HCT116 (cell line): ENCODE measurements around the gene SMAD9. TPM values are rescaled to one million over a fixed set of nuclear protein-coding genes. Genes with fewer than 3 reads are reported as not detected.

Experiments used
- ATAC-seq: fragments of 200-7000 bp; cut with Tn5 transposase; 2 replicates; pipeline ENCODE4 v1.9.1; 2020; ENCODE audit warnings: mild to moderate bottlenecking, moderate library complexity
- BruUV-seq: library from RNA; stranded (reverse); fragments of 400-500 nt; replicated peaks from 2 replicates; lab custom pipeline; 2021; lab: Mats Ljungman, UMichigan
- CTCF ChIA-PET: fragments of 300-600 bp; sonication (Branson Sonifier 250); formaldehyde crosslinking; loops from one replicate; lab custom pipeline; 2021; ENCODE audit warnings: antibody characterized with exemption; lab: Charles Lee
- POLR2A ChIA-PET: fragments of 300-600, 350-600 bp; sonication (Branson Sonifier 250); formaldehyde crosslinking; loops from one replicate; lab custom pipeline; 2021; ENCODE audit warnings: antibody characterized with exemption; lab: Charles Lee
- RAD21 ChIA-PET, 2 experiments: fragments of 300-600 bp; sonication (Branson Sonifier 250); formaldehyde crosslinking; loops; one replicate each; lab custom pipeline; 2023; ENCODE audit warnings: low total read pairs in 2 of 2; ENCODE audit not compliant: uncharacterized antibody in 2 of 2, unreplicated experiment in 2 of 2, low non-redundant PET in 1 of 2; lab: Charles Lee
- DNase-seq: peaks from one replicate; pipeline ENCODE4 v3.0.0-alpha.2; 2010; ENCODE audit warnings: low read depth, low spot score
- H2AFZ ChIP-seq: fragments of 200-600 bp; shearing (Covaris generic), sonication (generic); 2 replicates; pipeline ENCODE4 v1.6.1; 2017; ENCODE audit warnings: low read depth, mixed run types, mixed read lengths, antibody characterized with exemption, low read length; ENCODE audit not compliant: poor library complexity, severe bottlenecking
- H3K27ac ChIP-seq: 2 replicates; pipeline ENCODE4 v1.5.1; 2012; ENCODE audit warnings: low read depth, low read length
- H3K27me3 ChIP-seq: fragments of 200-600 bp; sonication (generic); 2 replicates; pipeline ENCODE4 v1.6.1; 2016; ENCODE audit warnings: mixed run types, low read length, mixed read lengths; ENCODE audit not compliant: insufficient read depth
- H3K36me3 ChIP-seq, 2 experiments: fragments of 200-500 bp in 1 of 2; fragments of 200-600 bp in 1 of 2; sonication (Bioruptor generic) in 1 of 2; sonication (generic) in 1 of 2; 2 replicates each; pipeline versions ENCODE4 v1.5.1 to v1.6.1; 2014 to 2016; ENCODE audit warnings: low read length in 2 of 2, inconsistent platforms in 1 of 2, mixed read lengths in 1 of 2, mixed run types in 1 of 2; ENCODE audit not compliant: insufficient read depth in 2 of 2, control insufficient read depth in 1 of 2
- H3K4me1 ChIP-seq, 2 experiments: fragments of 200-600 bp in 1 of 2; sonication (generic) in 1 of 2; 2 replicates each; pipeline versions ENCODE4 v1.5.1 to v1.6.1; 2012 to 2017; ENCODE audit warnings: low read length in 2 of 2, inconsistent platforms in 1 of 2, mild to moderate bottlenecking in 1 of 2, mixed read lengths in 1 of 2, mixed run types in 1 of 2, moderate library complexity in 1 of 2; ENCODE audit not compliant: insufficient read depth in 2 of 2, control insufficient read depth in 1 of 2
- H3K4me2 ChIP-seq: fragments of 200-600 bp; sonication (generic); 2 replicates; pipeline ENCODE4 v1.6.1; 2017; ENCODE audit warnings: mixed run types, low read length, mixed read lengths
- H3K4me3 ChIP-seq, 2 experiments: fragments of 200-600 bp in 1 of 2; sonication (generic) in 1 of 2; replicated peaks in 1 of 2; 2 replicates each; pipeline ENCODE4 v1.5.1; 2011 to 2016; ENCODE audit warnings: low read length in 2 of 2, control low read depth in 1 of 2, low read depth in 1 of 2, mild to moderate bottlenecking in 1 of 2, mixed read lengths in 1 of 2, mixed run types in 1 of 2
- H3K79me2 ChIP-seq: fragments of 200-600 bp; sonication (generic); 2 replicates; pipeline ENCODE4 v1.6.1; 2017; ENCODE audit warnings: mild to moderate bottlenecking, mixed run types, low read length, moderate library complexity, mixed read lengths; ENCODE audit not compliant: insufficient read depth
- H3K9ac ChIP-seq: fragments of 200-600 bp; sonication (generic); 2 replicates; pipeline ENCODE4 v1.6.1; 2016; ENCODE audit warnings: low read length, mixed read lengths
- H3K9me2 ChIP-seq: fragments of 200-600 bp; sonication (generic), shearing (Covaris generic); 2 replicates; pipeline ENCODE4 v1.6.1; 2017; ENCODE audit warnings: mixed run types, mild to moderate bottlenecking, moderate library complexity; ENCODE audit not compliant: insufficient read depth
- H3K9me3 ChIP-seq, 2 experiments: fragments of 200-500 bp in 1 of 2; fragments of 200-600 bp in 1 of 2; sonication (Bioruptor generic) in 1 of 2; sonication (generic) in 1 of 2; 2 replicates each; pipeline ENCODE4 v1.6.1; 2014 to 2017; ENCODE audit warnings: low read length in 2 of 2, mixed read lengths in 2 of 2, inconsistent platforms in 1 of 2, low read depth in 1 of 2, mild to moderate bottlenecking in 1 of 2, mixed run types in 1 of 2, moderate library complexity in 1 of 2; ENCODE audit not compliant: control insufficient read depth in 1 of 2, insufficient read depth in 1 of 2
- H4K20me1 ChIP-seq: fragments of 200-600 bp; sonication (generic), shearing (Covaris generic); 2 replicates; pipeline ENCODE4 v1.6.1; 2017; ENCODE audit warnings: mixed run types, mild to moderate bottlenecking, moderate library complexity; ENCODE audit not compliant: insufficient read depth
- CBX3 ChIP-seq: IDR thresholded peaks from 2 replicates; pipeline ENCODE4 v1.6.1; 2012; ENCODE audit warnings: low read depth
- CEBPB ChIP-seq: IDR thresholded peaks from 2 replicates; pipeline ENCODE4 v1.6.1; 2012; ENCODE audit warnings: low read depth
- EGR1 ChIP-seq: IDR thresholded peaks from 2 replicates; pipeline ENCODE4 v1.6.1; 2012; ENCODE audit warnings: low read depth
- ELF1 ChIP-seq: IDR thresholded peaks from 2 replicates; pipeline ENCODE4 v1.6.1; 2012; ENCODE audit warnings: low read depth, borderline replicate concordance
- EZH2 ChIP-seq: fragments of 200-600 bp; sonication (generic); IDR thresholded peaks from 2 replicates; pipeline ENCODE4 v1.6.1; 2017; ENCODE audit warnings: antibody characterized with exemption, mixed run types
- FOSL1 ChIP-seq: IDR thresholded peaks from 2 replicates; pipeline ENCODE4 v1.6.1; 2012; ENCODE audit warnings: low read depth
- MAX ChIP-seq: IDR thresholded peaks from 2 replicates; pipeline ENCODE4 v1.6.1; 2012
- POLR2AphosphoS5 ChIP-seq: IDR thresholded peaks from 2 replicates; pipeline ENCODE4 v1.6.1; 2011; ENCODE audit warnings: mild to moderate bottlenecking, low read depth, low read length, moderate library complexity
- RAD21 ChIP-seq: IDR thresholded peaks from 2 replicates; pipeline ENCODE4 v1.6.1; 2012; ENCODE audit warnings: low read depth, mild to moderate bottlenecking
- SIN3A ChIP-seq: IDR thresholded peaks from 2 replicates; pipeline ENCODE4 v1.6.1; 2012; ENCODE audit warnings: low read depth
- SP1 ChIP-seq: IDR thresholded peaks from 2 replicates; pipeline ENCODE4 v1.6.1; 2012; ENCODE audit warnings: low read depth
- SRF ChIP-seq: IDR thresholded peaks from 2 replicates; pipeline ENCODE4 v1.6.1; 2012; ENCODE audit warnings: low read depth
- TCF7L2 ChIP-seq: IDR thresholded peaks from 2 replicates; pipeline ENCODE4 v1.7.0; 2011; ENCODE audit warnings: borderline replicate concordance, inconsistent platforms; ENCODE audit not compliant: insufficient read depth, insufficient read length; ENCODE audit errors: extremely low read depth
- ZBTB33 ChIP-seq: IDR thresholded peaks from 2 replicates; pipeline ENCODE4 v1.6.1; 2011; ENCODE audit warnings: mild to moderate bottlenecking, low read length, moderate library complexity; ENCODE audit not compliant: insufficient replicate concordance; ENCODE audit errors: extremely low read depth
- ZFX ChIP-seq: fragments of 450-650 bp; IDR thresholded peaks from 2 replicates; pipeline ENCODE4 v1.6.1; 2017
- ZNF274 ChIP-seq: fragments of 200-500 bp; sonication (Bioruptor generic); IDR thresholded peaks from 2 replicates; pipeline ENCODE4 v1.6.1; 2014; ENCODE audit warnings: mild to moderate bottlenecking, low read depth, low read length, inconsistent platforms
- intact Hi-C: fragments of 100-400 bp; cut with micrococcal nuclease; formaldehyde crosslinking; loops from 2 replicates; pipeline ENCODE4 v1.10.0; 2022
- total RNA-seq: library from RNA; stranded (reverse); gene quantifications from one replicate; pipeline ENCODE4 v1.2.1, GENCODE V29; 2021; ENCODE audit not compliant: unreplicated experiment
- TF ChIP-seq, protein P1 (sequence below), 3 experiments: fragments of 200-600 bp in 1 of 3; sonication (generic) in 1 of 3; IDR thresholded peaks in 2 of 3; conservative IDR thresholded peaks in 1 of 3; 2 replicates each; pipeline ENCODE4 v1.5.1; 2012 to 2017; ENCODE audit warnings: low read depth in 2 of 3, low read length in 2 of 3, antibody characterized with exemption in 1 of 3, borderline replicate concordance in 1 of 3, control low read depth in 1 of 3, mild to moderate bottlenecking in 1 of 3, mixed read lengths in 1 of 3, mixed run types in 1 of 3, moderate library complexity in 1 of 3; ENCODE audit not compliant: insufficient read depth in 1 of 3
- TF ChIP-seq, protein P2 (sequence below): IDR thresholded peaks from 2 replicates; pipeline ENCODE4 v1.6.1; 2012
- TF ChIP-seq, protein P3 (sequence below): IDR thresholded peaks from 2 replicates; pipeline ENCODE4 v1.6.1; 2012; ENCODE audit warnings: low read depth

The SMAD9 gene
- total RNA-seq, 1 experiment from 2014 or later = 4.3 TPM

DNA sequence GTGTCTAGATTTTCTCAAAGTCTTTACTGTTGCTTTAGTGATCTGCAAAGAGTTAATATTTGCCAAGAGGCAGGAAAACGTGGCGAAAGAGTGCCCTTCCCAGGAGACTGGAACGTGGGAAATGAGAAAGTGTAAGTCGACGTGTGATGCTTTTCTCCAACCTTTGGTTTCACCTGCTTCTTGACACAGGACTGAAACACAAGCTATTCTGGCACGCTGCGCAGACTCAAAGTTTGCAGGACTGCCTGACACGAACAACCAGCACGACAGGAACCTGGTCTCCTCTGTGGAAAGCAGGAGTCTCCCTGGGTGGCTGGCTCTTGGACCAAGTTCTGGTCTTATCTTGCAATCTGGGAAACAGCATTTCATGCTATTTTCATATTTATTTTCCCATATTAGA, 72.4 kb downstream of the SMAD9 start:
- DNase-seq (no peak), ATAC-seq (no peak)
- Histone ChIP-seq H3K27me3 (no peaks in the 10 kb centered on the region), H4K20me1 (no peaks in the 10 kb centered on the region; the same call in 1 of the 2 replicates), H2AFZ (no peak overlapping the region), H3K9ac (no peak overlapping the region), H3K9me2 (no peaks in the 10 kb centered on the region), H3K9me3 (no peaks in the 10 kb centered on the region), H3K27ac (no peak overlapping the region), H3K79me2 (no peaks in the 10 kb centered on the region), H3K4me3 (no peak overlapping the region), H3K36me3 (no peaks in the 10 kb centered on the region), H3K4me2 (no peak overlapping the region), H3K4me1 (no peaks in the 10 kb centered on the region)
- no peak for TF ChIP-seq ELF1
- no peak for TF ChIP-seq ZFX
- no peak for TF ChIP-seq SP1
- no peak for TF ChIP-seq MAX
- TF ChIP-seq CBX3 = no peak
- TF ChIP-seq, protein P1, sequence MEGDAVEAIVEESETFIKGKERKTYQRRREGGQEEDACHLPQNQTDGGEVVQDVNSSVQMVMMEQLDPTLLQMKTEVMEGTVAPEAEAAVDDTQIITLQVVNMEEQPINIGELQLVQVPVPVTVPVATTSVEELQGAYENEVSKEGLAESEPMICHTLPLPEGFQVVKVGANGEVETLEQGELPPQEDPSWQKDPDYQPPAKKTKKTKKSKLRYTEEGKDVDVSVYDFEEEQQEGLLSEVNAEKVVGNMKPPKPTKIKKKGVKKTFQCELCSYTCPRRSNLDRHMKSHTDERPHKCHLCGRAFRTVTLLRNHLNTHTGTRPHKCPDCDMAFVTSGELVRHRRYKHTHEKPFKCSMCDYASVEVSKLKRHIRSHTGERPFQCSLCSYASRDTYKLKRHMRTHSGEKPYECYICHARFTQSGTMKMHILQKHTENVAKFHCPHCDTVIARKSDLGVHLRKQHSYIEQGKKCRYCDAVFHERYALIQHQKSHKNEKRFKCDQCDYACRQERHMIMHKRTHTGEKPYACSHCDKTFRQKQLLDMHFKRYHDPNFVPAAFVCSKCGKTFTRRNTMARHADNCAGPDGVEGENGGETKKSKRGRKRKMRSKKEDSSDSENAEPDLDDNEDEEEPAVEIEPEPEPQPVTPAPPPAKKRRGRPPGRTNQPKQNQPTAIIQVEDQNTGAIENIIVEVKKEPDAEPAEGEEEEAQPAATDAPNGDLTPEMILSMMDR (IDR thresholded peaks at IDR 0.05 in 2 of 3, conservative IDR thresholded peaks at IDR 0.05 in 1 of 3; ENCODE audit: borderline replicate concordance in 1 of 3, insufficient read depth in 1 of 3, low read depth in 2 of 3, low read length in 2 of 3) = no peak
- no peak for TF ChIP-seq RAD21
- no peak for TF ChIP-seq EGR1
- no peak for TF ChIP-seq EZH2
- TF ChIP-seq SRF = no peak
- no peak for TF ChIP-seq POLR2AphosphoS5
- no peak for TF ChIP-seq ZBTB33
- no peak for TF ChIP-seq CEBPB
- TF ChIP-seq, protein P2, sequence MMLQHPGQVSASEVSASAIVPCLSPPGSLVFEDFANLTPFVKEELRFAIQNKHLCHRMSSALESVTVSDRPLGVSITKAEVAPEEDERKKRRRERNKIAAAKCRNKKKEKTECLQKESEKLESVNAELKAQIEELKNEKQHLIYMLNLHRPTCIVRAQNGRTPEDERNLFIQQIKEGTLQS = no peak
- TF ChIP-seq, protein P3, sequence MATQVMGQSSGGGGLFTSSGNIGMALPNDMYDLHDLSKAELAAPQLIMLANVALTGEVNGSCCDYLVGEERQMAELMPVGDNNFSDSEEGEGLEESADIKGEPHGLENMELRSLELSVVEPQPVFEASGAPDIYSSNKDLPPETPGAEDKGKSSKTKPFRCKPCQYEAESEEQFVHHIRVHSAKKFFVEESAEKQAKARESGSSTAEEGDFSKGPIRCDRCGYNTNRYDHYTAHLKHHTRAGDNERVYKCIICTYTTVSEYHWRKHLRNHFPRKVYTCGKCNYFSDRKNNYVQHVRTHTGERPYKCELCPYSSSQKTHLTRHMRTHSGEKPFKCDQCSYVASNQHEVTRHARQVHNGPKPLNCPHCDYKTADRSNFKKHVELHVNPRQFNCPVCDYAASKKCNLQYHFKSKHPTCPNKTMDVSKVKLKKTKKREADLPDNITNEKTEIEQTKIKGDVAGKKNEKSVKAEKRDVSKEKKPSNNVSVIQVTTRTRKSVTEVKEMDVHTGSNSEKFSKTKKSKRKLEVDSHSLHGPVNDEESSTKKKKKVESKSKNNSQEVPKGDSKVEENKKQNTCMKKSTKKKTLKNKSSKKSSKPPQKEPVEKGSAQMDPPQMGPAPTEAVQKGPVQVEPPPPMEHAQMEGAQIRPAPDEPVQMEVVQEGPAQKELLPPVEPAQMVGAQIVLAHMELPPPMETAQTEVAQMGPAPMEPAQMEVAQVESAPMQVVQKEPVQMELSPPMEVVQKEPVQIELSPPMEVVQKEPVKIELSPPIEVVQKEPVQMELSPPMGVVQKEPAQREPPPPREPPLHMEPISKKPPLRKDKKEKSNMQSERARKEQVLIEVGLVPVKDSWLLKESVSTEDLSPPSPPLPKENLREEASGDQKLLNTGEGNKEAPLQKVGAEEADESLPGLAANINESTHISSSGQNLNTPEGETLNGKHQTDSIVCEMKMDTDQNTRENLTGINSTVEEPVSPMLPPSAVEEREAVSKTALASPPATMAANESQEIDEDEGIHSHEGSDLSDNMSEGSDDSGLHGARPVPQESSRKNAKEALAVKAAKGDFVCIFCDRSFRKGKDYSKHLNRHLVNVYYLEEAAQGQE = no peak
- no peak for TF ChIP-seq FOSL1
- TF ChIP-seq ZNF274 = no peak
- TF ChIP-seq TCF7L2 = no peak
- no peak for TF ChIP-seq SIN3A
- intact Hi-C loops = no loop called here
- BruUV-seq = no TSS peak
- ChIA-PET POLR2A (no interaction called here), RAD21 (no interaction called here), CTCF (interaction anchor here (1.3 kb wide), 1 partner anchor 11 kb away, joined by 5 read pairs; no protein-coding TSS in a partner anchor)
